ENCODE results near the gene ACTR1B.
A peak's percentile ranks its signal among the peaks of the same experiment; 100 is the strongest.
"Not testable (repeated sequence)": the region's sequence is repeated elsewhere in the genome, so short reads cannot be mapped to it uniquely, and the experiment has no call there.

ACTR1B gene

GRCh38 chr2:97697252-97698235 lies 33.7 kb upstream of the ACTR1B start:
- H3K27ac ChIP-seq = no peak overlapping the region
- no peak overlapping the region for H3K4me3 ChIP-seq (ENCODE audit: low read depth, low read length)
- peak; percentile 85 for DNase-seq
- no peaks in the 10 kb centered on the region for H3K27me3 ChIP-seq (replicated peaks)
- in situ Hi-C loops (cut with HindIII; ENCODE audit: low pct_ligation_motif_present, low sequenced_read_pairs) = no loop called here
- H3K36me3 ChIP-seq (replicated peaks) = no peaks in the 10 kb centered on the region
- TF ChIP-seq CTCF (IDR thresholded peaks at IDR 0.05; ENCODE audit: low read depth, low read length, missing control alignments) = peak; percentile 94

DNA sequence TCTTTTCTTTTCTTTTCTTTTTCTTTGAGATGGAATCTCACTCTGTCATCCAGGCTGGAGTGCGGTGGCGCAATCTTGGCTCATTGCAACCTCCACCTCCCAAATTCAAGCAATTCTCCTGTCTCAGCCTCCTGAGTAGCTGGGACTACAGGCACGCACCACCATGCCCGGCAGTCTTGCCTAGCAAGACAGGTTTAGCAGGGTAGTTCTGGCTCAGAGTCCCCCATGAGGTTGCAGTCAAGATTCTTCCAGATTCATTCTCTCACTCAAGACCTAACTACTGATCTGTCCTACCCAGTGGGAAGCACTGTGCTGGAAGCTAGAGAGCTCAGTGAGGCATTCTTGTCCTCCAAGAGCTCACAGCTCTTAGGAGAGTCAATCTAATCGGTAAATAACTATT lies 31.9 kb upstream of the ACTR1B start:
- DNase-seq = no peak
- in situ Hi-C loops (cut with HindIII; ENCODE audit: low pct_ligation_motif_present, low sequenced_read_pairs) = no loop called here
- Histone ChIP-seq H3K36me3 (replicated peaks) (no peaks in the 10 kb centered on the region), H3K27me3 (replicated peaks) (no peaks in the 10 kb centered on the region), H3K4me3 (ENCODE audit: low read depth, low read length) (no peak overlapping the region), H3K27ac (no peak overlapping the region)
- TF ChIP-seq CTCF (IDR thresholded peaks at IDR 0.05; ENCODE audit: low read depth, low read length, missing control alignments) = no peak

DNA sequence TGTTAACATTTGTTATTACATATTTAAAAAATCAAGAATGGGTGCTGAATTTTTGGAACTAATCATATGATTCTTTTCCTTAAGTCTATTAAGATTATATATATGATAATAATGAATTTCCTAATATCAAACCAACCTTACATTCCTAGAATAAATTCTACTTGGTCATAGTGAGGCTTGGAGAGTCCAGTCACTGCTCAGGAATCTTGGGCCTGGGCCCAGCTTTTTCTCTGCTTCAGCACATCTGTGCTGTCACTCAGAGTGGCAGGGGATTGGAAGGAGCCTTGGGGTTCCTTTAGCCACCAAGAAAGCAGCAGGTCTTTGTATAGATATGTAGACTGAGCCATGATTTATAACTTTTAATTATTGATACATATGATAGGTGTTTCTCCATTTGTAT lies 29.6 kb upstream of the ACTR1B start:
- in situ Hi-C loops (cut with HindIII; ENCODE audit: low pct_ligation_motif_present, low sequenced_read_pairs) = no loop called here
- Histone ChIP-seq H3K27ac (no peak overlapping the region), H3K4me3 (ENCODE audit: low read depth, low read length) (no peak overlapping the region), H3K36me3 (replicated peaks) (no peaks in the 10 kb centered on the region), H3K27me3 (replicated peaks) (no peaks in the 10 kb centered on the region)
- no peak for TF ChIP-seq CTCF (IDR thresholded peaks at IDR 0.05; ENCODE audit: low read depth, low read length, missing control alignments)
- peak; percentile 37 for DNase-seq

- in situ Hi-C loops (cut with HindIII; ENCODE audit: low pct_ligation_motif_present, low sequenced_read_pairs) = no loop called here
- Histone ChIP-seq H3K4me3 (ENCODE audit: low read depth, low read length) (no peak overlapping the region), H3K36me3 (replicated peaks) (no peaks in the 10 kb centered on the region), H3K27me3 (replicated peaks) (no peaks in the 10 kb centered on the region), H3K27ac (no peak overlapping the region)
- TF ChIP-seq CTCF (IDR thresholded peaks at IDR 0.05; ENCODE audit: low read depth, low read length, missing control alignments) = no peak
- DNase-seq = no peak
These were observed 27.3 kb upstream of the ACTR1B start for GRCh38 chr2:97691166-97691565.

- DNase-seq = no peak
- Histone ChIP-seq H3K27me3 (replicated peaks) (no peaks in the 10 kb centered on the region), H3K36me3 (replicated peaks) (no peaks in the 10 kb centered on the region), H3K4me3 (ENCODE audit: low read depth, low read length) (no peak overlapping the region), H3K27ac (no peak overlapping the region)
- in situ Hi-C loops (cut with HindIII; ENCODE audit: low pct_ligation_motif_present, low sequenced_read_pairs) = no loop called here
- no peak for TF ChIP-seq CTCF (IDR thresholded peaks at IDR 0.05; ENCODE audit: low read depth, low read length, missing control alignments)
These were observed 24.4 kb upstream of the ACTR1B start for GRCh38 chr2:97688062-97688827.

GRCh38 chr2:97687235-97687634 lies 23.4 kb upstream of the ACTR1B start:
- H3K27ac ChIP-seq; in situ Hi-C loops (cut with HindIII; ENCODE audit: low pct_ligation_motif_present, low sequenced_read_pairs); H3K27me3 ChIP-seq (replicated peaks); DNase-seq; H3K36me3 ChIP-seq (replicated peaks); H3K4me3 ChIP-seq (ENCODE audit: low read depth, low read length): not testable (repeated sequence)

Data from brain microvascular endothelial cell (primary cell).